HG03196 (cell line): ENCODE data around the gene LGMN.
"Not testable (repeated sequence)": the region's sequence is repeated elsewhere in the genome, so short reads cannot be mapped to it uniquely, and the experiment has no call there.

Experiments used
- ATAC-seq: cut with Tn5 transposase; IDR thresholded peaks from one replicate; pipeline ENCODE4 v1.9.1; 2021; ENCODE audit not compliant: unreplicated experiment

LGMN gene

GRCh38 chr14:92729634-92730358 is 18.6 kb downstream of the LGMN start:
- ATAC-seq = peak; percentile 70

DNA sequence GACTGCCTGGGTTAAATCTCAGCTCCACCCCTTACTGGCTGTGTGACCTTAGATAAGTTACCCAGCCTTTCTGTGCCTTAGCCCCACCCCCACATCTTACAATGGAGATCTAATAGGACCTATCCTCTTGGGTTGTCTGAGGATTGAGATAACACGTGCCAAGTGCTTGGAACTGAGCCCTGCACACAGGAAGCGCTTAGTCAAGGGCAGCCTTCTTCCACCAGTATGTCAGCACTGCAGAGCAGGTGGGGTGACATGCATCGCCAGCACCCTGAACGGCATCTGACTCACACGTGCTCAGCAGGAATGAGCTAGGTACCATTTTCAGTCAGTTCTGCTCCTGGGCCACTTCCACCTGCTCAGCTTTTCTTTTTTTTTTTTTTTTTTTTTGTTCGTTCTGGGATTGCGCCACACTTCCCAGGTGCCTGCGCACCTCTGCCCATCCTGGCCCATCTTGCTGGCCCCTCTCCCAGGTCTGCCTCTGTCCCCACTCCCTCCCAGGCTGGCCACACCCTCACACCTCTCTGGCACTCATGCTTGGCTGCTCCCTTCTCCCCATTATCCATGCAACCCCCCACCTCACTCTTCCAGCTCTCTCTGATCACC is 19.6 kb downstream of the LGMN start:
- ATAC-seq = peak; percentile 56

DNA sequence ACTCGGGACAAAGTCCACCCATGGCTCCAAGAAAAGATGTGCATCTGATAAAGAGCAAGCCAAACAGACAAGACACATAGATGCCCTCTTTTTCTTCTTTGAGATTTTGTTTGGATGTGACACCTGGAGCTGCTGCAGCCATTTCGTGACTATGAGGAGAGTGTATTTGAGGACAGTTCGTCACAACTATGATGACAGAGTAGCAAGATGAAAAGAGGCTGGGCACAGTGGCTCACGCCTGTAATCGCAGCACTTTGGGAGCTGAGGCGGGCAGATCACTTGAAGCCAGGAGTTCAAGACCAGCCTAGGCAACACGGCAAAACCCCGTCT is 21.5 kb downstream of the LGMN start:
- no peak for ATAC-seq

GRCh38 chr14:92726135-92726932 is 22.1 kb downstream of the LGMN start:
- ATAC-seq = no peak

GRCh38 chr14:92724516-92725340 is 23.7 kb downstream of the LGMN start:
- ATAC-seq = no peak

DNA sequence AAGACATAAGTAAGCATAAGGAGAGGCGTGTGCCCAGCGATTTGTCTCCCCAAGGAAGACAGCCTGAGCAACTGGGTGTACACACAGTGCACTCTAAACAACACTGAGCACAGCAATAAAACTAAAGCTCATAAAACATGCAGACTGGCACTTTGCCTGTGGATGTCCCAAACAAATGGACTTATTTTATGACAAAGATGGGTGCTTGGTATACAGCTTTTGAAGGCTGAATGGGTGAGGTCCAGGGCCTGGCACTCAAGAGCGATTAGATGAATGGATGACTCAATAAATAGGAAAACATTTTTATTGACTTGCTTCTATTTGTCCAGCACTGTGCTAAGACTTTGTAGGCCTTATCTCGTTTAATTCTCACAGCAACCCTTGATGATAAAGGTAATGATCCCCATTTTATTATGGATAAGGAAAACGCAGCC is 28.5 kb downstream of the LGMN start:
- ATAC-seq = no peak

GRCh38 chr14:92719421-92719820 is 29.0 kb downstream of the LGMN start:
- ATAC-seq = no peak

DNA sequence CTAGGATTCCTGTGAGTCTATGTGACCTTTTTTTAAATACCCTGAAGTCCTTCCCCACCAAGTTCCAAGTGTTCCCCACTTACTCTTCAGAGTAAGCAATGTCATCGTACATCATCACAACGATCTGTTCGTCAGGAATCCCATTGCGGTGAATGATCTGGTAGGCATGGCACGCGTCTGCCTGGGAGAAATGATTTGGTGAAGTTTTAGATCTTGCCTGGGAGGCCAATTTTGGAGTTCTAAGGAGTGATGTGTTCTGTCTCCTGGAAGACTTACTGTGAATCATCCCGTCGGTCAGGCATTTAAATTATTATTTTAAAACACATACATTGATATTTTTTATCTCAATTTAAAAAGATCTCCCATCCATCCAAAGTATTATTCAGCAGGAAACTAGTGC is 29.8 kb downstream of the LGMN start:
- no peak for ATAC-seq

- no peak for ATAC-seq
These were observed 30.8 kb downstream of the LGMN start for GRCh38 chr14:92717571-92718042.

DNA sequence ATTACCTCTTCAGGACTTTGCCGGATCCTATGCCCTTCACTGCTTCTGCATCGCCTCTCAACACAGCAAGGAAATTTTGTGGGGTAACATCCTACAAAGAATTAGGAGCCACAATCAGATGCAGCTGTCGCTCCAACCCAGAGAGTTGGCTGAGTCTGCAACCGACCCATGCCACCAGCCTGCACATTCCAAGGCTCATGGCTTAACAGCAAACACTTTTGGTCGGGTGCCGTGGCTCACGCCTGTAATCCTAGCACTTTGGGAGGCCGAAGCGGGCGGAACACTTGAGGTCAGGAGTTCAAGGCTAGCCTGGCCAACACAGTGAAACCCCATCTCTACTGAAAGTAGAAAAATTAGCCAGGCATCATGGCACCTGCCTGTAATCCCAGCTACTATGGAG is 32.3 kb downstream of the LGMN start:
- ATAC-seq = no peak

GRCh38 chr14:92714739-92715307 is 33.6 kb downstream of the LGMN start:
- not testable (repeated sequence) for ATAC-seq

DNA sequence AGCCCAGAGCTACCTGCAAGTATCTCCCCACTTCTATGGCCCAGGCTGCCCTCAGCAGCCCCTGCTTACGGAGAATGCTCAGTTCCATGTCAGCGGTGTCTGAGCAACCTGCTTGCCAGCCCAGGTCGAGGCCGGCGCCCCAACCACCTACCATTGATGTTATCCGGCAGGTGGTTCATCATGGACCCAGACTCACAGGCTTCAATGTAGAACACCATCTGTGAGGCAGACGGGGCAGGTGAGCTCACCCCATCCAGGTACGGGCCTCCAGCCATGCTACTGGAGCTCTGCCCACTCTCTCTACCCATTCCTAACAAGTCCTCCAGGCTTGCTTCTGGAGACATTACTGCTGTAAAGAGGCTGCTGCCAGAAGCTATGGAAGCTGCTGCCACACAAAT is 35.8 kb downstream of the LGMN start:
- no peak for ATAC-seq

- ATAC-seq = no peak
These were observed 36.3 kb downstream of the LGMN start for GRCh38 chr14:92711976-92712653.

DNA sequence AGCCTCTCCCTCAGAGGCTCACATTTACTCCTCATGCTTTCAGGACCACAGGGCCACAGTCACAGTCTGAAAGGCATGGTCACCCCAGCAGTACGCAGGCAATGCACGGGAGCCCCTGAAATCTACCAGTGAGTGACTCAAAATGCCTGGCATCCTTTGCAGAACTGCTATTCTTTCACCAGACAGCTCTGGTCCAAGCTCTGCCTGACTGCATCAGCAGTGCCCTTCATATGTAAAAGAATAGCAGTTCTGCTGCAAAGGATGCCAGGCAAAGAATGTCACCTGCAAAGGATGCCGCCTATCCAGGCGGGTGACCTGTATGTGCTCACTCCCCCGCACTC is 38.5 kb downstream of the LGMN start:
- ATAC-seq = no peak

GRCh38 chr14:92709340-92710000 is 39.0 kb downstream of the LGMN start:
- no peak for ATAC-seq

DNA sequence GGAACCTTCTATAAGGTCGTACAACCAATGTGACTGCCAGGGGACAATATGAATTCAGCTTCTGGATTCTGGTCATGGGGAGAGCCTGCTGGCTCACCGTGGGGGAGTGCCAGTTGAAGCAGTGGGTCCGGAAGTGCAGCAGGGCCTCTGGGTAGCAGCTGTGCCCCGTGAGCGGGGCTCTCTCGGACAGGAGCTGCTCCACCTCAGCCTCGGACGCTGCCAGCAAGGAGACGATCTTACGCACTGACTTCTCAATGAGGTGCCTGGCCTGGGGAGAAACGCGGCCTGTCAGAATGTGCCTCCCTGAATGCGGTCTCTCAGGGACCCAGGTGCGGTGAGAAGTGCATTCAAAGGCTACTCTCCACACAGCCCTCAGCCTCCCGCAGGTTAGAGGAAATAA is 42.0 kb downstream of the LGMN start:
- no peak for ATAC-seq

GRCh38 chr14:92704821-92705220 is 43.6 kb downstream of the LGMN start:
- no peak for ATAC-seq

GRCh38 chr14:92704036-92704804 is 44.2 kb downstream of the LGMN start:
- peak; percentile 97 for ATAC-seq

DNA sequence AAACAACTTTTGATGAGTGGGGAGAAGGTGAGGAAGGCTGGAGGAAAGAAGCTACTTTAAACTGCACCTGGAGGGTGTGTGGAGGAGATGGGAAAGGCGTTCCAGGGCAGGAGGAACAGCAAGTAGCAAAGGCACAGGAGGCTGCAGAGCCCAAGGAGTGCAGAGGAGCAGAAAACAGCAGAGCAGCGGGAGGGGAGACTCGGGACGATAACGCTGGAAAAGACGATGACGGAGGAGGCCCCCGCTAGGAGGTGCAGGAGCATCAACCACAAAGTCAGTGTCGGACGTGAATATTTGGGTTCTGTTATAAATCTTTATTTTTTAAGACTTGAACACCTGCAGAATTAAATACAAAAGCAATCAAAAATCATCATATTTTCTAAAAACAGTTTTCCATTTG is 44.9 kb downstream of the LGMN start:
- no peak for ATAC-seq
